Head of caudate nucleus (tissue), 42 donors: ENCODE data around the gene EEPD1.

Experiments used
- DNase-seq, 42 donors: peaks; one replicate each; pipeline versions ENCODE4 v3.0.0 to v3.0.0-alpha.2; 2020 to 2021; ENCODE audit warnings: mixed read lengths in 7 of 42
- intact Hi-C: fragments of 100-400 bp; cut with DNase I; formaldehyde crosslinking; loops from one replicate; pipeline ENCODE4 v1.15.0; 2022

The EEPD1 gene

DNA sequence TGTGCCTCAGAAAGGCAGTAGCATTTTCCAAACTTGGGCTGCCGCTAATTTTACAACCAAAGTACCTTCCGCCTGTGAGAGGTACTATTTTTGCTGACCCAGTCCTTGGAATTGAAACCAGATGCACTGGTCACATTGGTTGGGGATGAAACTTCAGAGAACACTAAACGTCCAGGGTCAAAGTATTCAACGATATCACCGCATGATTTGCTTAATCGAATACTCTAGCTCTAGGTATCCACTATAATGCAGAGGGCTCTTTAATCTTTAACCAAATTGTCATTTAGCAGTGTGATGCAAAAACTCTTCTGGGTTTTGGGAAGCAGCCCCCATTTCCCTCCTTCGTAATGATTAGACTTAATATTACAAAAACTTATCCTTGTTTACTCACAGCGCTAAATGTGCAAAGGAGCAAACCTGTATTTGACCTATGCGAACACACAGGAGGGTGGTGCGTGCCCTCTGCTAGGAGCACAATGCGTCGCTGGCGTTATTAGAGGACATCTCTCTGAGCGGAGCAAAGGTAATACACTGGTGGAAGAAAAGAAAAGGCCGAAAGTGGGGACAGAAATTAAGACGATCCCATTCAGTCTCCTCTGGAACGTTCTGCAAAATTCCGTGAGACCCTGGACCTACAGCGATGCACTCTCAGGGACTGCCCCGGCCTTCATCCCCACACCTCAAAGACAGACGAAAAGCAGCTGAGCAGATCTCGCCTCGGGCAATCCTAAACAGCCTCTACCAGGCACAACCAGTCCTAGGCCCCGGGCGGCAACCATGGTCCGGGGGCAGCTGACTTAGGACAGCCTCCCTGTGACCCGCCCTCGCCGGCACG, 916 bp upstream of the EEPD1 start:
- peak in 4 of 42 donors; percentile 13 to 47 (median 22) for DNase-seq
- intact Hi-C loops: loop anchor here (5.0 to 10.0 kb wide), 4 partner anchors 107 to 457 kb away; partner anchors contain the start of gene HERPUD2

DNA sequence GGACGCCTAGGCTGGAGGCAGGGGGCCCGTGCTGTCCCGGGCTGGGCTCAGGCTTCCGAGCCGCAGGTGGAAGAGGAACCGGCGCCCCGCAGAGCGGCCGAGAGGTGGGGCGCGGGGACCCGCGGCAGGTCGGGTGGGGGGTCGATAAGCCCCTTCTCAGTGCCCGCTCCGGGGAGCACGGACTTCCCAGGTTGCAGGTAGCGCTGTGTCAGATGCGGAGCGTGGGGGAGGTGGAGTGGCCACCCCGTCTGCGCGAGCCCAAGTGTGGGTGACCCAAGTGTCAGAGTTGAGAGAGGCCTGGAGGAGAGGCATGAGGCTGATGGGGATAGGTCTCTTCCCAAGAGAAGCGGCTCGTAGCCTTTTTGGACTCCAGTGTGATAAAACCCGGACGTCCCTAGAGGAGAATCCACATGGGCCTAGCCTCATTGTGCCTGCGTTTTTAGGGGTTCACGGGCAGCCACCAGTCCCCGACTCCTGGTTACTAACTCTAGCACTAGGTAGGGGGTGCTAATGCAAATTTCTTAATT, 580 bp downstream of the EEPD1 start:
- DNase-seq: peak in 25 of 42 donors; percentile 10 to 60 (median 34)
- intact Hi-C loops: loop anchor here (5.0 to 10.0 kb wide), 4 partner anchors 109 to 459 kb away; partner anchors contain the start of gene HERPUD2

DNA sequence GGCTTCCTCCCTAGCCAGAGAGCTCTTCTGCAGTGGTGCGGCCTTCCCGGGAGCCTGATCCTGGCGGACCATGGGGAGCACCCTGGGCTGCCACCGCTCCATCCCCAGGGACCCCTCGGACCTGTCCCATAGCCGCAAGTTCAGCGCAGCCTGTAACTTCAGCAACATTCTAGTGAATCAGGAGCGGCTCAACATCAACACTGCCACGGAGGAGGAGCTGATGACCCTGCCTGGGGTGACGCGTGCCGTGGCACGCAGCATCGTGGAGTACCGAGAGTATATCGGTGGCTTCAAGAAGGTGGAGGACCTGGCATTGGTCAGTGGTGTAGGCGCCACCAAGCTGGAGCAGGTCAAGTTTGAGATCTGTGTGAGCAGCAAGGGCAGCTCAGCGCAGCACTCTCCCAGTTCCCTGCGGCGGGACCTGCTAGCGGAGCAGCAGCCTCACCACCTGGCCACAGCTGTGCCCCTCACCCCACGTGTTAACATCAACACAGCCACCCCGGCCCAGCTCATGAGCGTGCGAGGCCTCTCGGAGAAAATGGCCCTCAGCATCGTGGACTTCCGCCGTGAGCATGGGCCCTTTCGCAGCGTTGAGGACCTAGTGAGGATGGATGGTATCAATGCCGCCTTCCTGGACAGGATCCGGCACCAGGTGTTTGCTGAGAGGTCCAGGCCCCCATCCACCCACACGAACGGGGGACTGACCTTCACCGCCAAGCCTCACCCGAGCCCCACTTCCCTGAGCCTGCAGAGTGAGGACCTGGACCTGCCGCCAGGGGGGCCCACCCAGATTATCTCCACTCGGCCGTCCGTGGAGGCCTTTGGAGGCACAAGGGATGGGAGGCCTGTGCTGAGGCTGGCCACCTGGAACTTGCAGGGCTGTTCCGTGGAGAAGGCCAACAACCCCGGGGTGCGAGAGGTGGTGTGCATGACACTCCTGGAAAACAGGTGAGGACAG, 1.5 kb downstream of the EEPD1 start:
- intact Hi-C loops: loop anchor here (5.0 to 10.0 kb wide), 4 partner anchors 110 to 460 kb away; partner anchors contain the start of gene HERPUD2
- DNase-seq: peak in 2 of 42 donors; percentile 13 to 22

DNA sequence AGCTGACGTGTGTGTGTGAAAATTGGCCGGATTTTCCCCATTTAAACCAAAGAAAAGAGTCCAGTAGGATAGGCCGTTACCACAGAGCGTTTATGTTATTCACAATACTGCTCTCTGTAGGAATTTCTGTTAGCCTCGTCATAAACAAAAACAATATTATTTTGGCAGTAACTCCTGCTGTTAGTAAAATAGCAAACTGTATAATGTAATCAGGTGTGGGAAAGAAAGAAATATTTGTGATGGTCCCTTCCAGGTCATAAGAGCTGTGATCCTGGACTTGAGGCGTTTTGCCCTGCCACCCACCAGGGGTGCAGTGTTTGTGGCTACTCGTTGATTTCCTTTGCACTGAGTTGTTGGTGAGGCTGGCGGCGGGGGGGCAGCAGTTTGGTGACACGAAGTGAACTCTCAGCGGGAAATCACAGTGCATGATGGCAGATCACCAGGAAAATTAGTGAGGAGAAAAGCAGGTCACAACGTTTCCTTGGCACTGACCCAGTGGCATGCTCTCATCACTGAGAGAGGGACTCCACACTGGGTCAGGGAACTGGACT, 2.8 kb downstream of the EEPD1 start:
- DNase-seq: peak in 40 of 42 donors; percentile 12 to 82 (median 48)
- intact Hi-C loops: loop anchor here (10.0 kb wide), 3 partner anchors 111 to 461 kb away; partner anchors contain the start of gene HERPUD2

DNA sequence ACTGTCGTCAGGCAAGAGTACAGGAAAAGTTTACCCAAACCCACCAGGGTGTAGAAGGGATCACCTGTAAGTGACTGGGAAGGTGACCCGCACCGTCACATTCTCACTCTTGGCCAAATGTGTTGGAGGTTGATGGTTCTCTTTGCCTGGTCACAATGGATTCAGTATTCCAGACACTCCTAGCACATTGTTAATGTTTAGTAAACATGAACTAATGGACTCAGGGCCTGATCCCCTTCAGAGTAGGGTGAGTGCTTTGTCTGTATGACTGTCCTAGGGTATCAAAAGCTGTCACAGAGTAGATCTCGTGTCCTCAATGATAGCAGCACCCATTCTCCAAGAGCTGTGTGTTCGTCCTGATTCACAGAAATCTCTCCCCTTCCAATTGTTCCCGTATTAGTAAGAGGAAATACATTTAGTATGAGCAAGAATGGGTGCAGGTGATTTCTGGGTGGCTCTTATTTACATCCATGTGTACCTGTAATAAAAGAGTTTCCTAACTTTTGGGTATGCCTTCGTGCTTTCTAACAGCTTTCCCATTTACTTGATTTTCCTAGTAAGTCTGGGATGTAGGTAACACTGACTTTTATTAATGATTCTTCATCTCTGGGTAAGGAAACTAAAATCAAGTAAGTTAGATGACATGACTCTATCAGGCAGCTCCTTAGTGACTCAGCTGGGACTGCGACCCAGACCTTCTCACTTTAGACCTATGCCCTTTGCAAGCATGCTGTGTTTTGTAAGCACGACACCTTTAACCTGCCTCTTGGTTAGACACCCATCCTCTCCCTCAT, 4.7 kb downstream of the EEPD1 start:
- no peak for DNase-seq
- intact Hi-C loops: loop anchor here (10.0 kb wide), 3 partner anchors 113 to 463 kb away; partner anchors contain the start of gene HERPUD2

DNA sequence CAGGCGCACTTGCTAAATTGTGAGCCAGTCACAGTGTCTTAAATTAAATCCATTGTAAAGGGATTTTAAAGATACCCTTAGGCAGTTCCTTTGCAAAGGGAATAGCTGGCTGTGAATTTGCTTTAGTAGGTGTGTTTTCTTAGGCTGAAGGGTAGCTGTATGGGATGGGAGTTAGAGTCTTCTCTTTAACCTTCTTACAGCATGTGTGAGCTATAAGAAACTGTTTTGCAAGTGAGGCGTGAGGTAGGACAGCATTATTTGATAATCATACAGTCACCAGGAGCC, 5.2 kb downstream of the EEPD1 start:
- DNase-seq: no peak
- intact Hi-C loops: loop anchor here (10.0 kb wide), 3 partner anchors 113 to 463 kb away; partner anchors contain the start of gene HERPUD2

DNA sequence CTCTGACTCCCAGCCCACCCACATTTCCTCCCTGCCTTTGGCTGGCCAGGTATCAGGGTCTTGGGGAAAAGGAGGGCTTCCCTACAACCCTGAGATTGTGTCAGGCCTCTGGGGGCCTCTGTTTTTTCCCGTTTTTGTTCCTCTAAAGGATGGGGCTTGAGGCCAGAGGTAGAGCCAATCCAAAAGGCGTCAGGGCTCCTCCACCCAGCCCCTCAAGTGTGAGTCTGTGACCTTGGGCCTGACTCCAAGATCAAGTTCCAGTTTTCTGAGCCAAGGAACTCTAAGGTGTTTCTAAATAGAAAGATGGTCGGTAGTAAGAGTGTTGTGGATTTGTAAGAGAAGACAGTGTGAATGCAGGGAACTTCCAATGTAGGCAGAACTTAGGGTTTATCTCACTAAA, 6.6 kb downstream of the EEPD1 start:
- no peak for DNase-seq
- intact Hi-C loops: loop anchor here (10.0 kb wide), 3 partner anchors 115 to 465 kb away; partner anchors contain the start of gene HERPUD2

DNA sequence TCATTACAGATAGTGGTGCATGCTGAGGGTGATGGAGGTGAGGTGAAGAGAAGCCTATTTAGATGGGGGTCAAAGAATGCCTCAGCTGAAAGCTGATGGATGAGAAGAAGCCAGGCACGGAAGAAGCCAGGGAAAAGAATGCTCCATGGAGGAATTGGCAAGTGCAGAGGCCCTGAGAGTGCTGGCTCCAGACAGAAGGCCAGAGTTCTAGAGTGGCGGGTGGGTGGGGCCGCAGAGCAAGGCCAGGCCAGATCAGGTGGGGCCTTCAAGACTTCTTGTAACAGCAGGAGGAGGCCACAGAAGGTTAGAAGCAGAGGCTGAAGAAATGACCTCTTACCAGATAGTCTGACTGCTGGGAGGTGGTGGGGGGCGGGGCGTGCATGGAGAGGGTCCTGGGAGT, 7.3 kb downstream of the EEPD1 start:
- intact Hi-C loops: no loop called here

DNA sequence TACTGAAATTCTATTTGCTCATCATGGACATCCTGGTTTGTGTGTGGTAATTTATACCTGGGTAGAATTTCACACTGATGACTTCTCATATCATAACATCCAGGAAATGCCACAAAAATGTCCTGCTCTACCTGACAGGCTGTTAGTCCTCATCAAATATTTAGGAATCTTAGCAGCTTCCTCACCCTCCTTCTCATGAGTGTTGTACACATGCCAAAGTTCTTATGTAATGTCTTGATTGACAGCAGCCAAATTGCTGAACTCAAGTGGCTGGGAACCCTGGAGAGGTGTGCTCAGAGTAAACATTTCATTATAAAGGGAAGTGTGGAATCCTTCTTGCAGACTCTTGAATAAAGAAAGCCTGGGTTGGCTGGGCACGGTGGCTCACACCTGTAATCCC, 8.9 kb downstream of the EEPD1 start:
- DNase-seq: no peak
- intact Hi-C loops: no loop called here

More for the DNA sequence above, 7.3 kb downstream of the EEPD1 start:
- no peak for DNase-seq

DNA sequence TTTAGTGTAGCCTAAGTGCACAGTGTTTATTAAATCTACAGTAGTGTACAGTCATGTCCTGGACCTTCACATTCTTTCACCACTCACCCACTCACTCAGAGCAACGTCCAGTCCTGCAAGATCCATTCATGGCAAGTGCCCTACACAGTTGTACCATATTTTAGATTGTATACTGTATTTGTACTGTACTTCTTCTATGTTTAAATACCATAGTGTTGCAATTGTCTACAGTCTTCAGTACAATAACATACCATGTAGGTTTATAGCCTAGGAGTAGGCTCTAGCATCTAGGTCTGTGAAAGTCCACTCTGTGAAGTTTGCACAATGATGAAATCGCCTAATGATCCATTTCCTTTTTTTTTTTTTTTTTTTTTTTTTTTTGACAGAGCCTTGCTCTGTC, 12.0 kb downstream of the EEPD1 start:
- no peak for DNase-seq
- intact Hi-C loops: no loop called here

DNA sequence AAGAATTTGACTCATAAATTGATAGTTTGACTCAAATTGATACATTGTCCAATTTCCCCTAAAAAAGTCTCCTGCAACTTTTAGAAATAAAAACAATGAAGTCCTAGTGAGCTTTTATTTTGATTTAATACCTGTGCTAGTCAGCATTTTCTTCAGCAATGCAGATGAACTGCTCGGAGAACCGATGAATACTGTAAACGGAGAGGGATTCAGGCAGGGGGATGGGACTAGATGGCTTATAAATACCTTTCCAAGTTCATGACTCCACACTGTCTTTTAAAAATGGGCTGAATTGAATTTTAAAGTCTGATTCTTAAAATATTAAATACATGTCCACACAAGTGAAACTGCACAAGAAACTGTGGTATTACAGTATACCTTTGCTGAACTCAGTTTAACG, 12.7 kb downstream of the EEPD1 start:
- intact Hi-C loops: no loop called here
- DNase-seq: no peak

DNA sequence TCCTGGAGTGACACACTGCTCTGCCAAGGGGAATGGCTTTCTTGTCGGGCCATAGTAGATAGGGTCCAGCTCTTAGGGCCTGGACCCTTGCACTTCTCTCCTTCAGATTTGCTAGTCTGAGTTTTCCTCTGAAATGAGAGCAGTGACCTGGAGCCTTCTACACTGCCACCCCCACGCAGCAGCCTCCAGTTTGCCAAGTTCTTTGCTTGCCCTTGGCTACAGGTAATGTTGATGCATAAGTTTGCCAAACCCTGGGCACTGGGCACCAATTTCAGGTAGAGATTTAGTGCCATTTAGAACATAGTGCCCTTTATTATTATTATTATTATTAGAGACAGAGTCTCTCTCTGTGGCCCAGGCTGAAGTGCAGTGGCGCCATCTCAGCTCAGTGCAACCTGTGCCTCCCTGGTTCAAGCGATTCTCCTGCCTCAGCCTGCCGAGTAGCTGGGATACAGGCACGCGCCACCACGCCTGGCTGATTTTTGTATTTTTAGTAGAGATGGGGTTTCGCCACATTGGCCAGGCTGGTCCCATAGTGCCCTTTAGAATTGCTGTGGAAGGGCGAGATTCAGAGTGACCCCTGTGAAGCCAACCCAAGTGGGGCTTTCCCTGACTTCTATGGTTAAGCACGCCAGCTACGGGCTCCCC, 14.5 kb downstream of the EEPD1 start:
- DNase-seq: no peak
- intact Hi-C loops: no loop called here

DNA sequence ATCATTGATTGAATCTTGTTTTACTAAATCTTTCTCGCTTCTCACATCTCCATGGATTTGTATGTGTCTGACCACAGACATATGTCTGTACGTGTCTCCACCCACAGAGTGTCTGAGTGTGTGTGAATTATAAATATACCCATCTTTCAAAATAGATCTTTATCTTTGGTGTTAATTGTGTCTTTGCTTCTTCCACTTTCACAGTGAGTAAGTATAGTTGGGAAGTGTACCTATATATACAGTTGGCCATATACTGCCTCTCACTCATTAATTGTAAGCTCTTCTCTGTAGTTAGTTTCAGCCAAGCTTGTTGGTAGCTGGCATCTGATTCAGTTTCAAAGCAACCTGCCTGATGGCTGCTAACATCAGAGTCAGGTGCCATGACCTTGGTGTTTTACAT, 18.4 kb downstream of the EEPD1 start:
- intact Hi-C loops: no loop called here
- DNase-seq: no peak

DNA sequence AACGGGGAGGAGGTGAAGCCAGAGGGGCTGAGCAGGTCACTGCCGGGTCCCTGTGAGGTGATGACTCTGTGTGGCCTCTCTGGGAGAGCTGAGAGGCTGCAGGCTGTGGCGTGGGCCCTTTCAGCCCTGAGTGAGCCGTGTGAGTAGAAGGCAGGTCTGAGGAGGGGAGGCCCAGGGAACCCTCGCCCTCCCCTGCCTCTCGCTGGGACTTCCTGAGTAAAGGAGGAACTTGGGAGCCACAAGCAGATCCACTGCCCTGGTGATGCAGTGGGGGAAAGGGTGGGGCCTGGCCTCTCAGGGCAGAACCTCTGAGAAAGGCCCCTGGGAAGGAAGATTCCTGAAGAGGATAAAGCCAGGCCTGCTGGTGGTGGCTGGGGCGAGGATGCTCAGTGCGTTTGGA, 22.8 kb downstream of the EEPD1 start:
- intact Hi-C loops: no loop called here
- DNase-seq: peak in 20 of 42 donors; percentile 14 to 59 (median 40)

DNA sequence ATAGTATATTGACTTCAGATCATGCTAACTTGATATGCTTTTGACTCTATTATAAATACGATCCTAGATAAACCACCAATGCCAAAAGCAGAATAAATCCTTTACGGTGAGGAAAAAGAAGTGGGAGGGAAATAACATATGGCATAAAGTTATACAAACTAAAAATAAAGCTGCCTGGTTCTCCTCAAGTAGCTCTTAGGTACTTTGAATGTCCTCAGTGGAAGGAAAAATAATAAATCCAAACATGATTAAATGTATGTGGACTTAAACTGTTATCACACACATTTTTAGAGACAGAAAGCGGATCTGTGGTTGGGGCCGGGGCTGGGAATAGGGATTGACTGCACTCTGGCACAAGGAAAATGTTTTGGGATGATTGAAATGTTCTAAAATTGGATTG, 23.6 kb downstream of the EEPD1 start:
- no peak for DNase-seq
- intact Hi-C loops: no loop called here

DNA sequence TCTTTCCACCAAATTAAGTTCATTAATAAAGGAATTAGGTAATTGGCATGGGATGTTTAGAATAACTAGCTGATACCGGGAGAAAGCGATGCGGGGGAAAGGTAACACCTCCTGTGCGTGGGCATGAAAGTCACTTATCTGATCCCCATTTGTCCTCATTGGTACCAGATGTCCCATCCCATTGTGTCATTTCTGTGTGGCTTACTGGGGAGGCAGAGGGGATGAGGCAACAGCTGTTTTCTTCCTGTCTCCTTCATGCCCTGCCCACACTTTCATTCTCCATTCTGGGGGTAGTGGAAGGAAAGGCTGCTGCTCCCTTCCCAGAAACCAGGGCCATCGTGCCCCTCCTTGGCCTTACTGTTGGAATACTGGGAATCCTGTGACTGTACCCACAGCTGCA, 27.1 kb downstream of the EEPD1 start:
- no peak for DNase-seq
- intact Hi-C loops: no loop called here

DNA sequence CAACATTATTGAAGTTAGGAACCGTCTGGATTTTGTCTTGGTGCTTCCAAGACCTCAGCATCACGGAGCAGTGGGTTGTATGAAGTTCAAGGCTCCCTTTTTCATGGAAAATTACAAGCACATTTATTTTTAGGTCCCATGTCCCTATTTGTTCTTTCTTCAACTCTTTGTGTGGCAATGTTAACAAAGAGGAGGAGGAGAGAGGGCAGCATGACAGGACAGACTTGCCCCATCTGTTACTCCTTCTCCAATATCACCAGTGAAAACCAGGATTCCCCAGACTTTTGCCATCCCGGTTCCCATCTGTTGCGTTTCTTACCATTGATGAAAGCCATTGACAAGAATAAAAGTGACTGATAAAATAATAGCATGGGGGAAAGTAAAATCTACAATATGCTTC, 28.6 kb downstream of the EEPD1 start:
- intact Hi-C loops: no loop called here
- no peak for DNase-seq
